Transverse colon (tissue), 4 donors: ENCODE results near the gene BRIP1. TPM values are rescaled to one million over a fixed set of nuclear protein-coding genes. Genes with fewer than 3 reads are reported as not detected.

Experiments
- DNase-seq: peaks from one replicate; pipeline ENCODE4 v3.0.0-alpha.2; 2019
- H3K27ac ChIP-seq, 4 donors: fragments of 200-600 bp; sonication (generic); 2 replicates each; pipeline ENCODE4 v1.5.1; 2016 to 2018; ENCODE audit warnings: inconsistent platforms in 4 of 4
- H3K27me3 ChIP-seq: fragments of 200-600 bp; sonication (generic); 2 replicates; pipeline ENCODE4 v1.5.1; 2017; ENCODE audit warnings: inconsistent platforms
- H3K36me3 ChIP-seq, 4 donors: fragments of 200-600 bp; sonication (generic); 2 replicates each; pipeline ENCODE4 v1.5.1; 2017 to 2019; ENCODE audit warnings: inconsistent platforms in 4 of 4
- H3K4me1 ChIP-seq, 4 donors: fragments of 200-600 bp; sonication (generic); 2 replicates each; pipeline ENCODE4 v1.5.1; 2017 to 2020; ENCODE audit warnings: inconsistent platforms in 4 of 4
- H3K4me3 ChIP-seq, 4 donors: fragments of 200-600 bp; sonication (generic); 1 replicate in 1 of 4; 2 replicates in 3 of 4; pipeline versions ENCODE4 v1.5.1 to v1.6.1; 2017 to 2019; ENCODE audit warnings: inconsistent platforms in 4 of 4
- H3K9me3 ChIP-seq, 2 donors: fragments of 200-600 bp; sonication (generic); 2 replicates each; pipeline ENCODE4 v1.5.1; 2017 to 2019; ENCODE audit warnings: inconsistent platforms in 2 of 2
- CTCF ChIP-seq, 5 experiments: fragments of 200-600 bp in 3 of 5; fragments of 450-650 bp in 2 of 5; sonication (generic) in 3 of 5; IDR thresholded peaks; 1 replicate in 2 of 5; 2 replicates in 3 of 5; pipeline ENCODE4 v1.5.1; 2016 to 2017; ENCODE audit warnings: antibody characterized with exemption in 5 of 5, inconsistent platforms in 3 of 5, mild to moderate bottlenecking in 2 of 5, moderate library complexity in 1 of 5
- EP300 ChIP-seq: sonication (generic); formaldehyde crosslinking; IDR thresholded peaks from one replicate; pipeline ENCODE4 v1.6.1; 2017; ENCODE audit warnings: antibody characterized with exemption, low read depth
- POLR2A ChIP-seq: fragments of 450-650 bp; IDR thresholded peaks from one replicate; pipeline ENCODE4 v1.6.1; 2016; ENCODE audit warnings: antibody characterized with exemption, mild to moderate bottlenecking, moderate library complexity
- POLR2AphosphoS5 ChIP-seq, 3 donors: sonication (generic); formaldehyde crosslinking; IDR thresholded peaks; one replicate each; pipeline ENCODE4 v1.6.1; 2016; ENCODE audit warnings: antibody characterized with exemption in 3 of 3
- whole genome bisulfite sequencing, 2 donors: methylation state at CpG; one replicate each; pipeline ENCODE4 v1.1.5; 2018; ENCODE audit warnings: low coverage in 1 of 2; 5-methylcytosine and 5-hydroxymethylcytosine counted together
- in situ Hi-C, 4 donors: fragments of 200-750 bp; cut with MboI; loops; one replicate each; pipeline versions ENCODE4 v1.15.0 to v1.15.1; 2017; ENCODE audit warnings: low sequenced_read_pairs in 3 of 4, low pct_ligation_motif_present in 1 of 4, low pct_unique_long_range_greater_than_20kb in 1 of 4
- intact Hi-C: fragments of 100-400 bp; cut with DNase I; formaldehyde crosslinking; loops from one replicate; pipeline ENCODE4 v1.15.1; 2023; ENCODE audit warnings: low total_unique reads
- total RNA-seq, 4 donors: library from RNA; depleted of rRNA; stranded (reverse); fragments of >200 nt; gene quantifications; one replicate each; pipeline ENCODE4 v1.1.0, GENCODE V29; 2016

BRIP1 gene
- total RNA-seq, 4 donors from 2014 or later: 0.80 to 1.9 (median 1.2) TPM

DNA sequence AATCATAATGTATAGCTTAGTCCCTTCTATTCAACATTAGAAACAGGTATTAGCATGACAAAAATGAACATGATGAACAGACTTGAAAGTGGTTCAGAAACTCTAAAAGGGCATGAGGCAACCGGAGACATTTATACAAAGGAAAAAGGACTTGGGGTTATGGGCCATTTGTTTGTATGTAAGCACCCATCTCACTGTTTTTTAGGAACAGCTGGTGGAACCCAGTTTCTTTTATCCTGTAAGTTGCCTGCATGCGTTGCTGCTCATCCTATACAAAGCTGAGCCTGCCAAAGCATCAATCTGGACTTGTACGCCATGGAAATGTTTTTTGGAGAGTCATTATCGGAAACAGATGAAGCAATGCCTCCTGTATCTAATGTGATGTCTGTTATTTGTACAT is 200.0 kb downstream of the BRIP1 start:
- Histone ChIP-seq H3K9me3 (no peaks in the 10 kb centered on the region), H3K4me3 (no peak overlapping the region), H3K36me3 (no peaks in the 10 kb centered on the region), H3K27me3 (no peaks in the 10 kb centered on the region), H3K4me1 (no peaks in the 10 kb centered on the region), H3K27ac (no peak overlapping the region)
- WGBS, 2 donors: 87 to 90% methylated on average over 3 to 4 of the region's 4 CpGs
- intact Hi-C loops: no loop called here
- TF ChIP-seq CTCF (IDR thresholded peaks at IDR 0.05): no peak
- TF ChIP-seq EP300: no peak
- no peak for TF ChIP-seq POLR2A
- TF ChIP-seq POLR2AphosphoS5 (IDR thresholded peaks at IDR 0.05): no peak
- no peak for DNase-seq
- in situ Hi-C loops: no loop called here

GRCh38 chr17:61662741-61663140 is 200.6 kb downstream of the BRIP1 start:
- Histone ChIP-seq H3K27me3 (no peaks in the 10 kb centered on the region), H3K9me3 (no peaks in the 10 kb centered on the region), H3K4me1 (no peaks in the 10 kb centered on the region), H3K36me3 (no peaks in the 10 kb centered on the region), H3K4me3 (no peak overlapping the region), H3K27ac (no peak overlapping the region)
- in situ Hi-C loops (no loop called here), intact Hi-C loops (no loop called here)
- 84 to 92% methylated on average over 2 of the region's 2 CpGs for WGBS, 2 donors
- no peak for DNase-seq
- TF ChIP-seq EP300 (no peak), POLR2AphosphoS5 (IDR thresholded peaks at IDR 0.05) (no peak), CTCF (IDR thresholded peaks at IDR 0.05) (no peak), POLR2A (no peak)

- intact Hi-C loops: no loop called here
- H3K27ac ChIP-seq: no peak overlapping the region
- H3K4me1 ChIP-seq: no peaks in the 10 kb centered on the region
- no peaks in the 10 kb centered on the region for H3K27me3 ChIP-seq
- no peak for TF ChIP-seq CTCF (IDR thresholded peaks at IDR 0.05)
- TF ChIP-seq POLR2AphosphoS5 (IDR thresholded peaks at IDR 0.05): no peak
- no peak for TF ChIP-seq POLR2A
- no peak for TF ChIP-seq EP300
- H3K9me3 ChIP-seq: no peaks in the 10 kb centered on the region
- 74 to 77% methylated on average over 4 to 5 of the region's 5 CpGs for WGBS, 2 donors
- H3K4me3 ChIP-seq: no peak overlapping the region
- H3K36me3 ChIP-seq: no peaks in the 10 kb centered on the region
- no peak for DNase-seq
- in situ Hi-C loops: no loop called here
Measured at GRCh38 chr17:61662186-61662585, 201.1 kb downstream of the BRIP1 start.

- in situ Hi-C loops (no loop called here), intact Hi-C loops (no loop called here)
- Histone ChIP-seq H3K27me3 (no peaks in the 10 kb centered on the region), H3K4me3 (no peak overlapping the region), H3K4me1 (no peaks in the 10 kb centered on the region), H3K9me3 (no peaks in the 10 kb centered on the region), H3K36me3 (no peaks in the 10 kb centered on the region), H3K27ac (no peak overlapping the region)
- no peak for DNase-seq
- WGBS, 2 donors: 78 to 79% methylated on average over 4 of the region's 4 CpGs
- TF ChIP-seq CTCF (IDR thresholded peaks at IDR 0.05): no peak
- TF ChIP-seq EP300: no peak
- no peak for TF ChIP-seq POLR2AphosphoS5 (IDR thresholded peaks at IDR 0.05)
- TF ChIP-seq POLR2A: no peak
Measured at GRCh38 chr17:61660746-61661485, 202.4 kb downstream of the BRIP1 start.
